Measurements from ENCODE around the gene RESF1. TPM values are rescaled to one million over a fixed set of nuclear protein-coding genes. Genes with fewer than 3 reads are reported as not detected.

Gene RESF1
- total and polyA plus RNA-seq, 2 donors from 2014 or later: 19.5 to 61.2 TPM

DNA sequence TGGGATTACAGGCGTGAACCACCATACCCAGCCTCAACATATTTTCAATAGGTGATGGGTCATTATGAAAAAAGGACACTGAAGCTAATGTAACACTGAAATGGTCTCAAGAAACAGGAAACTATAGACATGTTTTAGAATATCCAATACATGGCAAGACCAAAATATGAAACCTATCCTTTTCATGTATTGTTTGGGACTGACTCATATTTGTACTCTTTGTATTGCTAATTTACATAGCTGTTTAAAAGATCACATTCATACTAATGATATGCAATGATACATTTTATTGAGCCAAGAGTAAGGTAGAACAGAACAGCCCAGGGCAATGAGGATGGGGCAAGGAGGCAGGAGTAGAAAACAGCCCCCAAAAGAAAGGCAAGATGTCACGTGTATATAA lies 32.6 kb downstream of the RESF1 start:
- H3K4me3 ChIP-seq (ENCODE audit: low read length in 3 of 3): no peak overlapping the region
- H3K27ac ChIP-seq (ENCODE audit: low read depth in 2 of 2, low read length in 2 of 2): no peak overlapping the region
- peaks cover 0 to 2% (median 0%) of the 10 kb centered on the region in 3 donors for H3K36me3 ChIP-seq (ENCODE audit: control insufficient read depth in 2 of 3, insufficient read depth in 3 of 3, low read length in 3 of 3)
- intact Hi-C loops (cut with DNase I): no loop called here
- no peaks in the 10 kb centered on the region for H3K9me3 ChIP-seq (ENCODE audit: control insufficient read depth in 2 of 3, insufficient read depth in 1 of 3, low read length in 3 of 3)
- H3K9ac ChIP-seq (ENCODE audit: low read length in 3 of 3): no peak overlapping the region
- no peak for FAIRE-seq
- no peak for DNase-seq
- H3K4me1 ChIP-seq (ENCODE audit: control insufficient read depth in 2 of 3, insufficient read depth in 2 of 3, low read depth in 1 of 3, low read length in 3 of 3): no peaks in the 10 kb centered on the region
- TF ChIP-seq, protein P1, sequence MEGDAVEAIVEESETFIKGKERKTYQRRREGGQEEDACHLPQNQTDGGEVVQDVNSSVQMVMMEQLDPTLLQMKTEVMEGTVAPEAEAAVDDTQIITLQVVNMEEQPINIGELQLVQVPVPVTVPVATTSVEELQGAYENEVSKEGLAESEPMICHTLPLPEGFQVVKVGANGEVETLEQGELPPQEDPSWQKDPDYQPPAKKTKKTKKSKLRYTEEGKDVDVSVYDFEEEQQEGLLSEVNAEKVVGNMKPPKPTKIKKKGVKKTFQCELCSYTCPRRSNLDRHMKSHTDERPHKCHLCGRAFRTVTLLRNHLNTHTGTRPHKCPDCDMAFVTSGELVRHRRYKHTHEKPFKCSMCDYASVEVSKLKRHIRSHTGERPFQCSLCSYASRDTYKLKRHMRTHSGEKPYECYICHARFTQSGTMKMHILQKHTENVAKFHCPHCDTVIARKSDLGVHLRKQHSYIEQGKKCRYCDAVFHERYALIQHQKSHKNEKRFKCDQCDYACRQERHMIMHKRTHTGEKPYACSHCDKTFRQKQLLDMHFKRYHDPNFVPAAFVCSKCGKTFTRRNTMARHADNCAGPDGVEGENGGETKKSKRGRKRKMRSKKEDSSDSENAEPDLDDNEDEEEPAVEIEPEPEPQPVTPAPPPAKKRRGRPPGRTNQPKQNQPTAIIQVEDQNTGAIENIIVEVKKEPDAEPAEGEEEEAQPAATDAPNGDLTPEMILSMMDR (IDR thresholded peaks at IDR 0.05; ENCODE audit: borderline replicate concordance, extremely low read depth, insufficient read depth): no peak
- no peaks in the 10 kb centered on the region for H3K27me3 ChIP-seq (ENCODE audit: control insufficient read depth, insufficient read depth, low read length)

DNA sequence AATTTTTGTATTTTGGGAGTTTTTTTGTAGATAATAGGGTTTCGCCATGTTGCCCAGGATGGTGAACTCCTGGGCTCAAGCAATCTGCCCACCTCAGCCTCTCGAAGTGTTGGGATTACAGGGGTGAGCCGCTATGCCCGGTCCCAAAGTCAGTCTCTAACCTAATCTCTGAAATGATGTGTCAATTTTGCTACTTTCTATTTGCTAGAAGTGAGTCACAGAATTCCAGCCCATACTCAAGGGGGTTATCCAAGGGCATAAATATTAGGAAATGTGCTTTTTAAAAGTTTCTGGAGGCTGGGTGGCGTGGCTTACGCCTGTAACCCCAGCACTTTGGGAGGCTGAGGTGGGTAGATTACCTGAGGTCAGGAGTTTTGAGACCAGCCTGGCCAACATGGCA lies 40.5 kb downstream of the RESF1 start:
- DNase-seq: no peak
- H3K36me3 ChIP-seq (ENCODE audit: control insufficient read depth in 2 of 3, insufficient read depth in 3 of 3, low read length in 3 of 3): peaks cover 2 to 13% (median 2%) of the 10 kb centered on the region in 3 donors
- no peak for FAIRE-seq
- TF ChIP-seq, protein P1 (IDR thresholded peaks at IDR 0.05; ENCODE audit: borderline replicate concordance, extremely low read depth, insufficient read depth): no peak
- intact Hi-C loops (cut with DNase I): no loop called here
- no peak overlapping the region for H3K27ac ChIP-seq (ENCODE audit: low read depth in 2 of 2, low read length in 2 of 2)
- no peak overlapping the region for H3K4me3 ChIP-seq (ENCODE audit: low read length in 3 of 3)
- H3K4me1 ChIP-seq (ENCODE audit: control insufficient read depth in 2 of 3, insufficient read depth in 2 of 3, low read depth in 1 of 3, low read length in 3 of 3): no peaks in the 10 kb centered on the region
- no peaks in the 10 kb centered on the region for H3K9me3 ChIP-seq (ENCODE audit: control insufficient read depth in 2 of 3, insufficient read depth in 1 of 3, low read length in 3 of 3)
- no peaks in the 10 kb centered on the region for H3K27me3 ChIP-seq (ENCODE audit: control insufficient read depth, insufficient read depth, low read length)
- no peak overlapping the region for H3K9ac ChIP-seq (ENCODE audit: low read length in 3 of 3)

DNA sequence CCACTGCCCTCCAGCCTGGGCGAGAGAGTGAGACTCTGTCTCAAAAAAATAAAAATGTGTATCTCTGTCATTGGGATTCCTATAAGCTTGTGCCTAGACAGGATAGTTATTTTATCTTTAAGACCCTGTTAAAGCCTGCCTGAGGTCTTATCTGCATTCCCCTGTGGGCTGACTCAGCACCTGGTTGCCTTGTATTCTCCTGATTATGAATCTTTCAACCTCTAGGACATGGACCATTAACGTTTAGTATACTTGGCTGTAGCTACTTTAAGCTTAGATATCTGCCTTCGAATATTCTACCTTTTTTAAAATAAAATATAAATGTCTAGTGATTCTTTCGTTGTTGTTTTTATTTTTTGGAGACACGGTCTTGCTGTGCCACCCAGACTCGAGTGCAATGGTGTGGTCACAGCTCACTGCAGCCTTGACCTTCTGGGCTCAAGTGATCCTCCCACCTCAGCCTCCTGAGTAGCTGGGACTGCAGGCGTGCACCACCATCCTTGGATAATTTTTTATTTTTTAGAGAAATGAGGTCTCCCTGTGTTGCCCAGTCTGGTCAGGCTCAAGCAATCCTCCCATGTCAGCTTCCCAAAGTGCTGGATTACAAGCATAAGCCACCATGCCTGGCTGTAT lies 41.3 kb downstream of the RESF1 start:
- intact Hi-C loops (cut with DNase I): no loop called here
- H3K27ac ChIP-seq (ENCODE audit: low read depth in 2 of 2, low read length in 2 of 2): no peak overlapping the region
- H3K36me3 ChIP-seq (ENCODE audit: control insufficient read depth in 2 of 3, insufficient read depth in 3 of 3, low read length in 3 of 3): peaks cover 2 to 13% (median 2%) of the 10 kb centered on the region in 3 donors
- FAIRE-seq: no peak
- no peaks in the 10 kb centered on the region for H3K4me1 ChIP-seq (ENCODE audit: control insufficient read depth in 2 of 3, insufficient read depth in 2 of 3, low read depth in 1 of 3, low read length in 3 of 3)
- H3K27me3 ChIP-seq (ENCODE audit: control insufficient read depth, insufficient read depth, low read length): no peaks in the 10 kb centered on the region
- no peaks in the 10 kb centered on the region for H3K9me3 ChIP-seq (ENCODE audit: control insufficient read depth in 2 of 3, insufficient read depth in 1 of 3, low read length in 3 of 3)
- H3K9ac ChIP-seq (ENCODE audit: low read length in 3 of 3): no peak overlapping the region
- DNase-seq: no peak
- H3K4me3 ChIP-seq (ENCODE audit: low read length in 3 of 3): no peak overlapping the region
- TF ChIP-seq, protein P1 (IDR thresholded peaks at IDR 0.05; ENCODE audit: borderline replicate concordance, extremely low read depth, insufficient read depth): no peak

Measured in kidney (tissue), 14 donors.